LoVo (cell line): ENCODE measurements around the gene FZD2.
"Not testable (repeated sequence)": the region's sequence is repeated elsewhere in the genome, so short reads cannot be mapped to it uniquely, and the experiment has no call there.

ENCODE experiments used
- DNase-seq: peaks from one replicate; pipeline ENCODE4 v3.0.0-alpha.2; 2016; ENCODE audit warnings: low spot score

FZD2 gene

DNA sequence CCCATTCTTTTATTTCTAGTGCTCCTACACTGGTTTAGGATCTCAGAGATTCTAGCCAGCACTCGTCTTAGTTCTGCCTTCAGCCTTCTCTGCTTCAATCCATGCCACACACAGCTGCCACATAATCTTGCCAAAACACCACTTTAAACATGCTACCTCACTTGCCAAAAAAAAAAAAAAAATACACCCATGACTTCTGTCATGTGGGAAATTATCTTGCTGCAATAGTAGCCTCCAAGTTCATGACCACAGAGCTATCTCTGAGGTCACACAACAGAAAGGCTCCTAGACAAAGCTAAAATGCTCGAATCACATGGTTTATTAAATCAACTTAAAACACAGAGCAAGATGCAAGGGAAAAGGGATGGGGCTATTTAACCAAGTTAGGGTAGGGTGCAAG is 18.1 kb downstream of the FZD2 start:
- no peak for DNase-seq

DNA sequence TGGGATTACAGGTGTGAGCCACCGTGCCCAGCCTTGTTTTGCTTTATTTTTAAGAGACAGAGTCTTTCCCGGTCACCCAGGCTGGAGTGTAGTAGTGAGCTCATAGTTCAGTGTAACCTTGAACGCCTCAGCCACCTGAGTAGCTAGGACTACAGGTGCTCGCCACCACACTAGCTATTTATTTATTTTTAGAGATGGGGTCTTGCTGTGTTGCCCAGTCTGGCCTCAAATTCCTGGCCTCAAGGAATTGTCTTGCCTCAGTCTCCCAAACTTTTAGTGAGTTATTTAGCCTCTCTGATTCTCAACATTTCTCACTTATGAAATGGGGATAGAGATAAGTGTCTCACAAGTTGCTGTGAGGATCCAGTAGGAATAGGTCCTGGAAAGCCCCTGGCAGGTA is 21.7 kb downstream of the FZD2 start:
- DNase-seq: no peak

DNA sequence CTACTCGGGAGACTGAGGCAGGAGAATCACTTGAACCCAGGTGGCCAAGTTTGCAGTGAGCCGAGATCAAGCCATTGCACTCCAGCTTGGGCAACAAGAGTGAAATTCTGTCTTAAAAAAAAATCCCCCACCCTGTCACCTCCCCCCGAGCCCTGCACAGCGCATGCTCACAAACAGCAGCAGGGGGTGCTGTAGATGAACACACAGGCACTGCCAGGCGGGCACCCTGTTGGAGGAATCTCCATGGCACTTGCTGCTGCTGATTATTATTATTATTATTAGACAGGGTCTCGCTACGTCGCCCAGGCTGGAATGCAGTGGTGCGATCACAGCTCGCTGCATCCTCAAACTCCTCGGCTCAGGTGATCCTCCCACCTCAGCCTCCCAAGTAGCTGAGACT is 24.6 kb downstream of the FZD2 start:
- no peak for DNase-seq

DNA sequence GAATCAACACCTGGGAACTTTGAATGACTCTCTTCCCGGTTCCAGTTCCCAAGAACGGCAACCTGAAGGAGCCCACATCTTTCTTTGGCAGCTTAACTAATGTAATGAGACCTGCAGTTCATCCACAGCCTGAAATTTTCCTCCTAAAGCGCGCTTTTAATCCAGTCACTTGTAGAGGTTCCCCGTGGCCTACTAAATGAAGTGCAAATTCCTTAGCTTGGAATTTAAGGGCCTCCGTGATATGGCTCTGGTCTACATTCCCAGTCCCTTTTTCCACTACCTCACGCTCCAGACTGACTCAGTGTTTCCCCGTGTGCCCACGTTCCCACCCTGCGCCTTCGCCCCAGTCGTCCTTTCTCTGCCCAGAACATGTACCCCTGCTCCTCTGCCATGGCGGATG is 27.2 kb downstream of the FZD2 start:
- DNase-seq: no peak

DNA sequence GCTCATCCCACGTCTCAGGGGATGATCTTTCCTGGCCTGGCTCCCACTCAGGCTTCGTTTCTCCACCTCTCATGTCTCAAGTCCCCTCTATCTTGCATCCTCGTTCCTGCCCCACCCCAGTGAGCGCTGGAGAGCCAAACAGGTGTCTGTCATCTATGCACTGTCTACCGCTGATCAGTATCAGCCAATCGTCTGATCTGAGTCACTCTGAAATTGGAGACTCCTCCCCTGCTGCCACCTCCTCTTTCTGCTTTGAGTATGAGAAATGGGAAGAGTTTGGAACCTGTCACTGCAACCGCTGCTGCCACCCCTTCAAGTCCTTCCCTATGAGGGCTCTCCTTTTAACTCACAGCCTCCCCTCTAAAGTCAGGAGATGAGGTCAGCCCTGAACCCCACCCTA is 28.0 kb downstream of the FZD2 start:
- DNase-seq: no peak

DNA sequence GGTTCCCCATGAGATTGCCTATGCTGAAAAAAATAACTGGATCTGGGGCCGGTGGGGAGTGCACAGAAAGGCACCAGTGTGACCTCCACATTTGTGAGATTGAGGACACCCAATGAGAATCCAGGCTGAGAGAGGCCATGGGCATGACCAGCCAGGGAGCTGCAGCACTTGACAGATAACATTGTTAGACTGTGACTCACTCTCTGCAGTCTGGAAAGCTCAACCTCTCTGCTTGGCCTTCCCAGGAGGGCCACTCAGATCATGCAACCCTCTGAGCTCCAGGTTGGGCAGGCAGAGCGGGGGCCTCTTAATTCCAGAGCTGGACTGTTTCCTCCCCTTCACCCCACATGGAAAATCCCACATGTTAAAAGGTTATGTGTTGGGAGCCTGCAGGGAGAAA is 30.1 kb downstream of the FZD2 start:
- DNase-seq: peak; percentile 70

DNA sequence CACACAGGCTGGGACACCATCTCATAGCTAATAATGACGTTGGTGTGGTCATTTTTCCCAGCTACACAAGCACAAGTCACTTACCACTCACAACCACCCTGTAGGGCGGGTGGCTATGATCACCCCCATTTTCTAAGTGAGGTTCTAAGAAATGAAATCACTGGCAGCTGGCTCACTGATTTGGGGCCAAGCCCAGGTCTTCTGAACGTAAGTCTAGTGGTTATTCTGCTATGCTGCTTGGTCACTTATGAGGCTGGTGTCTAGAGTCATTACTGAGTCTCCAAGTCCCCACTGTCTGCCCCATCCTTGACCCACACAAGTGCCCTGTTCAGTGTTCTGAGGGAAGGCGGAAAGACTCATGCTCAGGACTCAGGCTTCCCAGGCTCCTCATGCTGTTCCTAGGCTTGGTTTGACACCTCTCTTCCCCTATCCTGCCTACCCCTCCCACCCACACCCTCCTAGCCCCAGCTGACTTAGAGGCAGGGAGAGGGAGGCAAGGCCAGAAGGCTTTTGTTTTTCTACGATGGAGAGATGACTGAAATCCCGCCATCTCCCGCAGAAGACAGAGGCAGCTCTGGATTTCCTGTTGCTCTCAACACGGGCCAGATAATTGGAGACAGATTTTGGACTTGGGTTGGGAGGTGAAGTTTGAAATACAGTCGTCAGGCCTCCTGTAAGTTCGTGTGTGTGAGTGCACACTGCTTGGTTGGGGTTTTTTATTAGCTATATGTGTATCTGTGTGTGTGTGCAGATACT is 32.2 kb downstream of the FZD2 start:
- no peak for DNase-seq

DNA sequence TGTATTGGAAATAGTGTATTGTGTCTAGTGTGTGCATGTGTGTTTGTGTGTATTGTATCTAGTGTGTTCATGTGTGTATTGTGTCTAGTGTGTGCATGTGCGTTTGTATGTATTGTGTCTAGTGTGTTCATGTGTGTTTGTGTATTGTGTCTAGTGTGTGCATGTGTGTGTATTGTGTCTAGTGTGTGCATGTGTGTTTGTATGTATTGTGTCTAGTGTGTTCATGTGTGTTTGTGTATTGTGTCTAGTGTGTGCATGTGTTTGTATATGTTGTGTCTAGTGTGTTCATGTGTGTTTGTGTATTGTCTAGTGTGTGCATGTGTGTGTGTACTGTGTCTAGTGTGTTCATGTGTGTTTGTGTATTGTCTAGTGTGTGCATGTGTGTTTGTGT is 32.8 kb downstream of the FZD2 start:
- not testable (repeated sequence) for DNase-seq

DNA sequence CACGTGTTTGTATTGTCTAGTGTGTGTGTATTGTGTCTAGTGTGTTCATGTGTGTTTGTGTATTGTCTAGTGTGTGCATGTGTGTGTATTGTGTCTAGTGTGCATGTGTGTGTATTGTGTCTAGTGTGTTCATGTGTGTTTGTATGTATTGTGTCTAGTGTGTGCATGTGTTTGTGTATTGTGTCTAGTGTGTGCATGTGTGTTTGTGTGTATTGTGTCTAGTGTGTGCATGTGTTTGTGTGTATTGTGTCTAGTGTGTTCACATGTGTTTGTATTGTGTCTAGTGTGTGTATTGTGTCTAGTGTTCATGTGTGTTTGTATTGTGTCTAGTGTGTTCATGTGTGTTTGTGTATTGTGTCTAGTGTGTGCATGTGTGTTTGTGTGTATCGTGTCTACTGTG is 33.5 kb downstream of the FZD2 start:
- not testable (repeated sequence) for DNase-seq

DNA sequence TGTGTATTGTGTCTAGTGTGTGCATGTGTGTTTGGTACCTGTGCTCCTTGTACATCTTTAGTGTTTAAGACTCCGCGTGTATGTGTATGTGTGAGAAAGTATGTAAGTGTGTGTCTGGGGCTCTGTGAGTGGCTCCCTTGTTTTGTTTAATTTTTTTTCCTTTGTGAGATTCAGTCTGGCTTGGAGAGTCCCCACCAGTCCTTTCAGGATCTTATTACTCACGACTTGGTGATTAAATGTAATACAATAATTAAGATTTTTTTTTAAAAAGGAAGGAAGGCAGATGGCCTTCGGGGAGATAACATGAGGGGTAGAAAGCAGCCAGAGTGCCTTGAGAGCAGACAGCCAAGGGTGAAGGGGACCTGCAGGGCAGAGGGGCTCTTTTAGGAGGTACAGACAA is 33.9 kb downstream of the FZD2 start:
- no peak for DNase-seq

DNA sequence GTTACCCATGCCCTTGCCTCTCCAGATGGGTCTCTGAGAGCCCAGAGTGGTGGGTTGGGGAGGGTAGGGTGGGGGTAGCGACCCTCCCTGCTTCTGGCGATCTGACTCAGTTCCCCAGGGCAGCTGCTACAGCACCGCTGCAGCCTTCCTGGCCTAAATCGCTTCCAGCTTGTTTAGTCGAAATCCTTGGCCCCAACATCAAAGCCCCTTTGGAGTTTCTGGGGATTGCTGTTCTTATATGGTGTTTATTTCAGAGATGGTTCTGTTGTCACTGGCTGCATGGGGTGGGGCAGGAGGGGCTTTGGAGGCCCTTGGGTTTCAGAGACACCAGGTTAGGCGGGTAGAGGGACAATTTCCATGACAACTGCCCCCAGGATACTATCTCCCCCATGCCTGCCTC is 35.9 kb downstream of the FZD2 start:
- DNase-seq: no peak

DNA sequence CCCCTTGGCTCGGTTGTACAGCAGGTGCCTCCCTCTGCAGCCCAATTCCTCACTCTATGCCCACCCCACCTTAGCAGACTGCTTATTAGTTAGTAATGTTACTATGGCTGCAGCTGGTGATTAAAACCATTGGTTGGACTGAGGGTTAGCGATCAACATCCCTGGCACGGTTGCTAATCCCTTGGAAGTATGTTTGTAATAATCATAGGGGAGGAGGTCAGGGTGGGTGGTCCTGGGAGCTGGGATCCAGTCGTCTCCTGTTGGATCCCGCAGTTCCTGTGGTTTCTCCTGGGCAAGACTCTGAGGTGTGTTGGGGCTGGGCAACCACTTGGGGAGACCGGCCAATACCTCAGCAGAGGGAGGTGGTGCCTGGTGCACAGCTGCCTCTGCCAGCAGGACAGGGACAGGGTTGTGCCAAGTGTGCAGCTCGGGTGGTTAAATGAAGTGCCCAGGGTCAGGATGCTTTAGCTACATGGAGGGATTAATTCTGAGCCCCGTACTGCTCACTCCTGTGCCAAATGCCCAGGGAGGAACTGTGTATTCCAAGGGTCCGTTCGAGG is 38.0 kb downstream of the FZD2 start:
- DNase-seq: no peak

DNA sequence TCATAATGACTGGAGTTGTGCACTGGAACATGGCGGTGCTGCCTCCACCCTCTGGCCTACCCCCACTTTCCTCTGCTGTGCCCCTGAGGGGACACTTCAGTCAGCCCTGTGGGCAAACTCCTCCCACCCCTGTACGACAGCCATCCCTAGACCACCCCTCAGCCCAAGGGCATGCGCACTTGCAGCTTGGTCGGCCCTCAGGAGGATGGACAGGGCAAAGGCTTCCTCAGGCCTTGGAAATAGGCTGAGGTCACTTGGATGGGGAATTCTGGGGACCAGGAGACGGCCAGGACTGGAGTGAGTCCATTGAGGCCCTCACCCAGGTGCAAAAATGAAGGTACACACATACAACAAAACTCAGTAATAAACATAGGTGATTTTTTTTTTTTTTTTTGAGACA is 41.0 kb downstream of the FZD2 start:
- DNase-seq: no peak

DNA sequence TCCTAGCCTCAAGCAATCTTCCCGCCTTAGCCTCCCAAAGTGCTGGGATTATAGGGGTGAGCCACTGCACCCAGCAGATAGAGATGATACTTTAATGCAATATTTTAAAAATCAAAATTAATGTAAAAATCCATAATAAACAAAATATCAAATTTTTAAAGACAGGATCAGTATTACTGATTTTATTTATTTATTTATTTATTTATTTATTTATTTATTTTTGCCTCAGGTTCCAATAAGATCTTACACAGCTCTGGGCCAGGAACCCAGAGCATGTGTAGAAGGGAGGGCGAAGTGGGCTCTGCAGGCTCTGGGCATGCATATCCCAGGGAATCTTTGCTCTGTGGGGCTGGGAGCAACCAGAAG is 41.6 kb downstream of the FZD2 start:
- no peak for DNase-seq

DNA sequence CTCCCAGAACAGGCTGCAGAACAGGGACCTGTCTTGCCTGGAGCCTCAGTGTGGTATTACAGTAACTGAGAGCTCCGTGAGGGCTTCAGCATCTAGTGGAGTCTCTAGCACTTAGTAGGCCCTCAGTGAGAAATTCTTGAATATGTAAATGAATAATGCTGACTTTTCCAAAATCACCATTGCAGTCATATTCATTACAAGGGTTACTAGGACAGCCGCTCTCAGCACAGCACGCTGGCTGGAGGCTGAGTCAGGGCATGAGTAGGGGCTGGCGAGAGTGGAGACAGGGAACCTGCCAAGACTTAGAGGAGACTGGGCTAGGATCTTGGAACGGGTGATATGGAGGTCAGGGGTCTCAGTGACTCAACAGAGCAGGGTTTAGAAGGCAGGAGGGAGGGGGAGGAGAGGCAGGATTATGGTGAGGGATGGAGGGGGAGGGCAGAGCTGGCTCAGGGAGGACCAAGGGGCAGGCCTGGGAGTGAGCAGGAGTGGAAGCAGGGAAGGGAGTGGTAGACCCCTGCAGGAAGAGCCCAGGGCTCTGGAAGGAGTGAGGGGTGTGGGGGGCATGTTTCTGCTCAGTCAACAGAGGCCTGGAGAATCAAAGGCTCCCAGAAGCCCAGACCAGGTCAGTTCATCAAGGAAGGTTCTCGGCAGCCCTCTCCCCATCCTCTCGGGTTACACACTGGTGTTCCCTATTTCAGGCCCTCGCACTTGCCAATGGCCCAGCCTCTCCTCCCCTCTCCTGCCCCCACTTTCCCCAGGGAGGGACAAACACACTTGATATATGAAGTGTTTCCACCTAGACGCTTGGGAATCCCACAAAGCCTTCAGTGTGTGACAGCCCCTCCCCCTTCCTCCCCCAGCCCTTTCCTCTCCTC is 42.3 kb downstream of the FZD2 start:
- no peak for DNase-seq

DNA sequence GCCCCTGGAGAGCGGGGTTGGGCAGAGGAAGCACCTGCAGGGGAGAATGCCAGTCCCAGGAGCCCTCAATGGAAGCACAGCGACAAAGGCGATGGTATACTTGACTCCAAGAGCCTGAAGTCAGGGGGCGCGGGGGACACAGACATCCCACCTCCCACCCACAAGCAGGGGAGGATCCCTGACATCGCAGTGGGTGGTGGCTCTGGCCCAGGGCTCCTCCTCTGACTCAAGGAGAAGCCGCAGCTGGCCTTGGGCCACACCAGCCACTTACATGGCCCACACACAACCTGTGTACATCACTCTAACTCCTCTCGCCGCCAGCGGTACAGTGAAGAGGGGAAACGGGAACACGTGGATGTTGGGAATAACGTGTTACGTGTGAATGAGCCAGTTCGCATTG is 44.3 kb downstream of the FZD2 start:
- DNase-seq: no peak

DNA sequence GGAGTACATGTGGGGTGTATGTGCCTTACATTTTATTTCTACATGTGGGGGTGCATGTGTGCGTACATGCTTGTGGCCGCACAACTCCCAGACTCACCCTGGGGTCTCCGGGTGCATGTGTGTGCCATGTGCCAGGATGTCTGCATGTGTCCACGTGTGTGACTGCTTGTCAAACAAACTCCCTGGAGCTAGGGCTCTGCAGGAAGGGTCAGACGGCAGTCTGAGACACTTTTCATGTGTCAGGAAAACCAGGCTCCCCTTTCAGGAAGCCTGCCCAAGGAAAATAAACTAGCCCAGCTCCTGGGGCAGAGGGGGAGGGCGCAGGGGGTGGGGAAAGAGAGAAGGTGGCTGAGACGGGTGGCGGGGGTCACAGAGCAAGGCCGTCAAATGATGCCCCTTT is 44.7 kb downstream of the FZD2 start:
- DNase-seq: no peak

DNA sequence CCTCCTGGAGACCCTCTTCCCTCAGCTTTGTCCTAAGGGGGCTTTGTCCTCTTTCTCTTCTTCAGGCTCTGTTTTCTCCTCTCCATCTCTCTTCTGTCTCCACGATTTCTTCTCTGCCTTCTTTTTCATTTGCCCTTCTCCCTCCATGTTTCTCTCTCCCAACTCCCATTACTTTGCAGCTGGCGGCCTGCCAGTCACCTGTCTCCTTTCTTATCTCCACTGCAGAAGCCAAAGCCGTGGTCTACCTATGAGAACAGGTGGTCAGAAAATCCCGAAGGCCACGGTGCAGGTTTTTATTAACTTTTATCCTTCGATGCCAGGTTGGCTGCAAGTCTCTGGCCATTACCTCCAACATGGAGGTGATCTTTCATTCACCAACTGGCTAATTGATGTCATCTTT is 45.1 kb downstream of the FZD2 start:
- DNase-seq: no peak

DNA sequence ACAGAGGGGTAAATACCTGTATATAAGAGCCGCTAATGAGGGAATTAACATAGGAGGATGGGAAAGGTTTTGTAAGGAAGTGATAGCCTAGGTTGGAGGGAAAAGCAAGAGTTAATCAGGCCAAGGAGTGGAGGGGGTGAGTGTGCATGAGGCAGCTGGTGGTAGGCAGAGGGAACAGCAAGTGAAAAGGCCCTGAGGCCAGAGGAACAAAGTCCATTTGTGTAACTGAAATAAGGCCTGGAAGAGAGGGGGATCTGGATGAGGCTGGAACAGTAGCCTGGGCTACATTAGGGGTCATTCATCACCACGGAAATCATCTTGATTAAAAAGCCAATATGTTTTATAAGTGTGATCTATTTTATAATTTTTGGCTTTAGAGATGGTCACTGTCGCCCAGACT is 45.7 kb downstream of the FZD2 start:
- DNase-seq: no peak

DNA sequence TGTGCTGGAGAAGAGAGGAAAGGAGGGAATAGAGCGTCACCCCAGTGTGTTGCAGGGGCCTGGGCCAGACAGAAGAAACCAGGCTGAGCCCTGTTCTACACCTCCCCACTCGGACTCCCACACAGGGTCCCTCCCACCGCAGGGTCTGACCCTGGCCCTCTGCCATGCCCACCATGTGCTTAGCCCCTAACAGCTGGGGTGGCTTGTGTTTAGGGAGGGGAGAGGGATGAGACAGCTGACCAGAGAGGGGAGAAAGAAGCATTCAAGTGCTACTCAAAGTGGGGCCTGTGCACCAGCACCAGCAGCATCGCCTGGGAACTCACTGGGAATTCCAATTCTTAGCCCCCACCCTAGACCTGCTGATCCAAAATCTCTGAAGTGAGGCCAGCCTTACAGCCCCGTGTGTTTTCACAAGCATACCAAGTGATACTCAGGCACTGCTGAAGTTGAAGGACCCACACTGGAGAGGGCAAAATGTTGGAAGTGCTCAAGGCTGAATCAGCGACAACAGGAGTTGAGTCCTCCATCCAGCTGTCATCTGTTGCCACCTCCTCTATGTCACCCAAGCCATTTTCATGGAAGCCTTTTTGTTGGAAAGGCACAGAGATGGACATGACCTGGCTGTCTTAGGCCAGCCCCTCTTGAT is 47.0 kb downstream of the FZD2 start:
- DNase-seq: no peak

DNA sequence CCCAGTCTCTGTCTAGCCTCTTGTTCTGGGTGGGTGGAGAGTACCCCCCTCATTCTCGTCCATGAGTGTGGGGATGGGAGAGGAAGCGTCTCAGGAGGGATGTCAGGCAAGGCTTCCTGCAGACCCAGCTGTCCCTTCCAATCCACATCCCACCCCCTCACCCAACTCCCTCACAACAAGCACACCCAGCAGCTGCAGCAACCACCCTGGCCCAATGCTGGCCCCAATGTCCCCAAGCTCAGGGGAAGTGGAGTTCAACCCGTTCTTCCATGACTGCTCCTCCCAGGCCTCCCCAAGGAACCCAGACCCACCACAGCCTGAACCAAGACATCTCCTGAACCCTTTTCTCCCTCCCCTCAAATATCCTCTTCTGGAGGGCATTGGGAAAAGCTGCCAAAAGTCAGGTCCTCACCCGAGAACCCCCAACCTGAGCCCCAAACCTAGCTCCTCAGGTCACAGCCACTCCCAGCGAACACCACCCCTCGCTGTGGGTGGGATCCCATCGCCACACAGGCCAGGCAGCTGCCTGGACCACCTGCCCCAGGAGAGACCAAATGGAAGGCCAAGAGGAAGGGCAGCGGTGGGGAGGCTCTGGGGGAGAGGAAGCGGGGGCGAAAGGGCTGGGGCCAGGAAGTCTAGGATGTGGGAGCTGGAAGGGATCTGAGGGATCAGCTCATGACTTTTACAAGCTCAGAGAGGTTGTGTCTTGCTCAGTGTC is 47.6 kb downstream of the FZD2 start:
- DNase-seq: no peak

DNA sequence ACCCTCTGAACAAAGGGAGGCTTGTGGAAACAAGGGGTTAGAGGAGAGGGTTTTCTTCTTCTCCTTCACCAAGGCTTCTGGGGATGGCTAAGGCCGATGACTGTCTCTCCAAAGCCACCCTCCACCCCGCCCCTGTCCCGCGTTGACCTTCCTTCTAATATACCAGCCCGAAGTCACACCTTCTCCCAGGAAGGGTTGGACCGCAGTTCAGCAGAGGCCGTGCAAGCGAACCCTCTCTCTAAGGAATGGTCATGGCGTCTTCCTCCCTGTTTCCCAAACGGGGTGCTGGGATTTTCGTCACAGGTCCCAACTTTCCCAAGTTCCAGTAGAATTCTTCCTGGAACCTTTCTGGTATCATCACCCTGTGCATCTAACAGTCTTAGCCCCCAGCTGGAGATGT is 49.4 kb downstream of the FZD2 start:
- DNase-seq: no peak
